ENCODE data around the gene TUBA1A. TPM values are rescaled to one million over a fixed set of nuclear protein-coding genes. Genes with fewer than 3 reads are reported as not detected.

TUBA1A gene
- total RNA-seq, 1 donor from 2014 or later: 1,211 TPM

- H3K27ac Mint-ChIP-seq: no peak overlapping the region
- H3K4me1 ChIP-seq: no peaks in the 10 kb centered on the region
- H2AFZ ChIP-seq (replicated peaks): no peak overlapping the region
- H3K27ac ChIP-seq: no peak overlapping the region
- no peaks in the 10 kb centered on the region for H3K36me3 ChIP-seq
- H3K79me2 ChIP-seq (ENCODE audit: low read depth): no peaks in the 10 kb centered on the region
- H3K4me2 ChIP-seq: no peak overlapping the region
- no peaks in the 10 kb centered on the region for H3F3A ChIP-seq (ENCODE audit: low read depth)
- H3K27me3 Mint-ChIP-seq (ENCODE audit: insufficient read depth, low read depth): peaks cover 2% of the 10 kb centered on the region
- no peaks in the 10 kb centered on the region for H3K9me3 ChIP-seq (ENCODE audit: low read depth)
- H3K9me3 Mint-ChIP-seq: peaks cover 2% of the 10 kb centered on the region
- no peaks in the 10 kb centered on the region for H4K20me1 ChIP-seq (ENCODE audit: low read depth)
- TF ChIP-seq EZH2 (IDR thresholded peaks at IDR 0.05): no peak
- TF ChIP-seq CTCF (IDR thresholded peaks at IDR 0.05): no peak
- H3K36me3 Mint-ChIP-seq: peaks cover 2% of the 10 kb centered on the region
- no peaks in the 10 kb centered on the region for H3K27me3 ChIP-seq
- H3K9ac ChIP-seq: no peak overlapping the region
- no peak overlapping the region for H3K4me3 Mint-ChIP-seq
- H3K4me3 ChIP-seq: no peak overlapping the region
- no peak for DNase-seq (ENCODE audit: low spot score)
- H3K4me1 Mint-ChIP-seq: no peaks in the 10 kb centered on the region
Measured at GRCh38 chr12:49161092-49161795, 27.6 kb downstream of the TUBA1A start.

DNA sequence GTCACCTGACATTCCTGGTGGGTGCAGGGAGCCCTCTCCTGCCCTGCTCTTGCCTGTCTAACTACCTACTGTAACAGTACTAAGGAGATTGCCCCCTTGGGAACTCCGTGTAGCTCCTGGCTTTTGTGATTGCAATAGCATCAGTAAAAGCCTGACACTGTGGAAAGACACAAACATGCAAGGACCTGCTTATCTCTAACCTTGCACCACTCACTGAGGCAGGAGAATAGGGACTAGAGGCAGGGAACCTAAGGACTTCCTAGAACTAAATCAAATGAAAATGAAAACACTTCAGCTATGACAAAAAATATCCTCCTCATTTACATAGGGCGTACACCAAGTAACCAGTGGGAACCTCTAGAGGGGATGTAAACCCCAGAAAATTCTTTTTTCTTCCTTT is 28.5 kb downstream of the TUBA1A start:
- H3F3A ChIP-seq (ENCODE audit: low read depth): no peaks in the 10 kb centered on the region
- no peak overlapping the region for H3K27ac ChIP-seq
- Mint-ChIP-seq H3K27me3 (ENCODE audit: insufficient read depth, low read depth) (peaks cover 2% of the 10 kb centered on the region), H3K9me3 (peaks cover 2% of the 10 kb centered on the region), H3K36me3 (peaks cover 2% of the 10 kb centered on the region), H3K4me3 (no peak overlapping the region), H3K27ac (no peak overlapping the region), H3K4me1 (no peaks in the 10 kb centered on the region)
- no peaks in the 10 kb centered on the region for H3K79me2 ChIP-seq (ENCODE audit: low read depth)
- no peaks in the 10 kb centered on the region for H3K4me1 ChIP-seq
- H3K4me2 ChIP-seq: no peak overlapping the region
- no peaks in the 10 kb centered on the region for H4K20me1 ChIP-seq (ENCODE audit: low read depth)
- TF ChIP-seq EZH2phosphoT487 (IDR thresholded peaks at IDR 0.05): no peak
- no peak for TF ChIP-seq CTCF (IDR thresholded peaks at IDR 0.05)
- TF ChIP-seq EZH2 (IDR thresholded peaks at IDR 0.05): no peak
- no peak for DNase-seq (ENCODE audit: low spot score)
- H3K4me3 ChIP-seq: no peak overlapping the region
- H3K9me3 ChIP-seq (ENCODE audit: low read depth): no peaks in the 10 kb centered on the region
- no peak overlapping the region for H3K9ac ChIP-seq
- H3K36me3 ChIP-seq: no peaks in the 10 kb centered on the region
- H3K27me3 ChIP-seq: no peaks in the 10 kb centered on the region
- H2AFZ ChIP-seq (replicated peaks): no peak overlapping the region

DNA sequence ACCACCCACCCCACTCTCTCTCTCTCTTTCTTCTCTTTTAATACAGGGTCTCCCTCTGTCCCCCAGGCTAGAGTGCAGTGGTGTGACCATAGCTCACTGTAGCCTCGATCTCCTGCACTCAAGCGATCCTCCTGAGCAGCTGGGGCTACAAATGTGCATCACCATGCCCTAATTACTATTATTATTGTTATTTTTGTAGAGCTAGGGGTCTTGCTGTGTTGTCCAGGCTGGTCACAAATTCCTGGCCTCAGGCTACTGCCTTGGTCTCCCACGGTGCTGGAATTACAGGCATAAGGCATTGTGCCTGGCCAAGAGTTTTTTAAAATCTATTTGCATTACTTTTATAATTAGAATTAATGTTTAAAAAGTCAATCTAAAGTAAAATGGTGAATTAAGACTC is 34.7 kb downstream of the TUBA1A start:
- no peak overlapping the region for H3K4me3 Mint-ChIP-seq
- H3K79me2 ChIP-seq (ENCODE audit: low read depth): no peaks in the 10 kb centered on the region

GRCh38 chr12:49147384-49147783 is 41.5 kb downstream of the TUBA1A start:
- Histone ChIP-seq H3K36me3 (no peaks in the 10 kb centered on the region), H3K27me3 (no peaks in the 10 kb centered on the region), H3K4me2 (no peak overlapping the region), H3K9me3 (ENCODE audit: low read depth) (no peaks in the 10 kb centered on the region), H3K9ac (no peak overlapping the region), H2AFZ (replicated peaks) (no peak overlapping the region), H4K20me1 (ENCODE audit: low read depth) (no peaks in the 10 kb centered on the region), H3K79me2 (ENCODE audit: low read depth) (no peaks in the 10 kb centered on the region), H3K27ac (no peak overlapping the region), H3F3A (ENCODE audit: low read depth) (no peaks in the 10 kb centered on the region), H3K4me3 (no peak overlapping the region), H3K4me1 (no peaks in the 10 kb centered on the region)
- no peak for TF ChIP-seq EZH2 (IDR thresholded peaks at IDR 0.05)
- no peak for TF ChIP-seq EZH2phosphoT487 (IDR thresholded peaks at IDR 0.05)
- no peak for TF ChIP-seq CTCF (IDR thresholded peaks at IDR 0.05)
- H3K36me3 Mint-ChIP-seq: peaks cover 3% of the 10 kb centered on the region
- no peaks in the 10 kb centered on the region for H3K9me3 Mint-ChIP-seq
- DNase-seq (ENCODE audit: low spot score): no peak
- H3K4me3 Mint-ChIP-seq: no peak overlapping the region
- H3K27ac Mint-ChIP-seq: no peak overlapping the region
- peaks cover 2% of the 10 kb centered on the region for H3K27me3 Mint-ChIP-seq (ENCODE audit: insufficient read depth, low read depth)
- no peaks in the 10 kb centered on the region for H3K4me1 Mint-ChIP-seq

More for the DNA sequence above, 34.7 kb downstream of the TUBA1A start:
- Histone ChIP-seq H4K20me1 (ENCODE audit: low read depth) (no peaks in the 10 kb centered on the region), H3F3A (ENCODE audit: low read depth) (no peaks in the 10 kb centered on the region), H3K36me3 (no peaks in the 10 kb centered on the region), H3K27ac (no peak overlapping the region), H3K9me3 (ENCODE audit: low read depth) (no peaks in the 10 kb centered on the region), H3K4me3 (no peak overlapping the region), H3K9ac (no peak overlapping the region), H3K27me3 (no peaks in the 10 kb centered on the region), H3K4me2 (no peak overlapping the region), H2AFZ (replicated peaks) (no peak overlapping the region), H3K4me1 (no peaks in the 10 kb centered on the region)
- Mint-ChIP-seq H3K27me3 (ENCODE audit: insufficient read depth, low read depth) (no peaks in the 10 kb centered on the region), H3K36me3 (peaks cover 3% of the 10 kb centered on the region), H3K9me3 (no peaks in the 10 kb centered on the region), H3K27ac (no peak overlapping the region), H3K4me1 (no peaks in the 10 kb centered on the region)
- TF ChIP-seq EZH2phosphoT487 (IDR thresholded peaks at IDR 0.05): no peak
- no peak for DNase-seq (ENCODE audit: low spot score)

Measured in neural progenitor cell (in vitro differentiated cells).